Mesendoderm (in vitro differentiated cells): ENCODE measurements around the gene UBE2V1.

ENCODE experiments used
- DNase-seq: peaks from one replicate; pipeline ENCODE4 v3.0.0; 2013
- H2AK5ac ChIP-seq: 2 replicates; pipeline ENCODE4 v1.6.1; 2013; ENCODE audit warnings: low read length, inconsistent platforms
- H2BK120ac ChIP-seq: 2 replicates; pipeline ENCODE4 v1.6.1; 2013; ENCODE audit warnings: low read depth, mild to moderate bottlenecking, low read length, moderate library complexity, mixed read lengths
- H2BK15ac ChIP-seq: replicated peaks from 2 replicates; pipeline ENCODE4 v1.6.1; 2013; ENCODE audit warnings: low read depth, mild to moderate bottlenecking, moderate library complexity
- H2BK5ac ChIP-seq: 2 replicates; pipeline ENCODE4 v1.6.1; 2013; ENCODE audit warnings: low read length, inconsistent platforms
- H3K18ac ChIP-seq: 2 replicates; pipeline ENCODE4 v1.6.1; 2013; ENCODE audit warnings: mild to moderate bottlenecking, low read length, mixed read lengths
- H3K23ac ChIP-seq: one replicate; pipeline ENCODE4 v1.6.1; 2013; ENCODE audit warnings: low read length
- H3K27ac ChIP-seq: 2 replicates; pipeline ENCODE4 v1.5.1; 2013; ENCODE audit warnings: low read depth, mild to moderate bottlenecking, inconsistent platforms, low read length, moderate library complexity
- H3K27me3 ChIP-seq: 2 replicates; pipeline ENCODE4 v1.6.1; 2013; ENCODE audit warnings: low read length, control low read depth, mild to moderate bottlenecking, inconsistent platforms; ENCODE audit not compliant: insufficient read depth, poor library complexity
- H3K36me3 ChIP-seq: 2 replicates; pipeline ENCODE4 v1.6.1; 2013; ENCODE audit warnings: low read length, inconsistent platforms; ENCODE audit not compliant: control insufficient read depth, insufficient read depth
- H3K4ac ChIP-seq: one replicate; pipeline ENCODE4 v1.6.1; 2013; ENCODE audit warnings: low read depth, mild to moderate bottlenecking, low read length, moderate library complexity
- H3K4me1 ChIP-seq: 2 replicates; pipeline ENCODE4 v1.6.1; 2013; ENCODE audit warnings: low read depth, low read length, inconsistent platforms; ENCODE audit not compliant: control insufficient read depth
- H3K4me2 ChIP-seq: 2 replicates; pipeline ENCODE4 v1.6.1; 2013; ENCODE audit warnings: low read length
- H3K4me3 ChIP-seq: 2 replicates; pipeline ENCODE4 v1.5.1; 2013; ENCODE audit warnings: mild to moderate bottlenecking, low read length
- H3K56ac ChIP-seq: one replicate; pipeline ENCODE4 v1.6.1; 2013; ENCODE audit warnings: low read length
- H3K79me1 ChIP-seq: 2 replicates; pipeline ENCODE4 v1.6.1; 2013; ENCODE audit warnings: low read length, inconsistent platforms
- H3K79me2 ChIP-seq: 2 replicates; pipeline ENCODE4 v1.6.1; 2013; ENCODE audit warnings: mild to moderate bottlenecking, low read length; ENCODE audit not compliant: control insufficient read depth, insufficient read depth
- H3K9ac ChIP-seq: 2 replicates; pipeline ENCODE4 v1.6.1; 2013; ENCODE audit warnings: low read length, inconsistent platforms
- H4K5ac ChIP-seq: one replicate; pipeline ENCODE4 v1.6.1; 2013; ENCODE audit warnings: low read length
- H4K8ac ChIP-seq: one replicate; pipeline ENCODE4 v1.6.1; 2013; ENCODE audit warnings: low read depth, mild to moderate bottlenecking, control low read depth, low read length, moderate library complexity
- WGBS: extraction: QIAGEN DNeasy Blood & Tissue Kit; methylation state at CpG from one replicate; pipeline ENCODE4 v1.1.7; 2013; ENCODE audit warnings: low lambda C conversion rate, missing lambda C conversion rate; ENCODE audit not compliant: insufficient coverage; ENCODE audit errors: extremely low coverage; 5-methylcytosine and 5-hydroxymethylcytosine counted together

Gene UBE2V1

DNA sequence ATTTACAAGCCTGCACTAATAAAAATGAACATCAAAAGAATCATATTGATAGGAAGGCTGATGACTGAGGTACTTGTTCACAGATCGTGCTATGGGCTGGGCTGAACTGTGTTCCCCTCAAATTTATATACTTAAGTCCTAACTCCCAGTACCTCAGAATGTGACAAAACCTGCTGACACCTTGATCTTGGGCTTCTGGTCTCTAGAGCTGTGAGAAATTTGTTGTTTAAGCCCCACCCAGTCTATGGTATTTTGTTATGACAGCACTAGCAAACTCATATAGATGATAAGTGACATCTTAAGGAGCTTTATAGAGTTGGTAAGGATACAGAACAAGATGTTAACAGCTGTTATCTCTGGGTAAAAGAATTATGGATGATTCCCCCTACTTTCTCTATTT, 13.8 kb downstream of the UBE2V1 start:
- Histone ChIP-seq H3K27me3 (no peaks in the 10 kb centered on the region), H3K27ac (no peak overlapping the region), H3K9ac (no peak overlapping the region), H3K4ac (no peak overlapping the region), H3K79me2 (peaks cover 47% of the 10 kb centered on the region), H3K18ac (no peak overlapping the region), H3K4me2 (no peak overlapping the region), H3K4me1 (peaks cover 3% of the 10 kb centered on the region), H2BK5ac (no peak overlapping the region), H3K79me1 (peaks cover 18% of the 10 kb centered on the region), H2BK15ac (no peak overlapping the region), H4K5ac (no peak overlapping the region), H3K23ac (no peak overlapping the region), H3K56ac (no peak overlapping the region), H3K36me3 (no peaks in the 10 kb centered on the region), H4K8ac (no peak overlapping the region), H2BK120ac (no peak overlapping the region), H2AK5ac (no peak overlapping the region), H3K4me3 (no peak overlapping the region)
- no peak for DNase-seq
- no CpG with 5 or more reads among the region's 1 CpG for WGBS

DNA sequence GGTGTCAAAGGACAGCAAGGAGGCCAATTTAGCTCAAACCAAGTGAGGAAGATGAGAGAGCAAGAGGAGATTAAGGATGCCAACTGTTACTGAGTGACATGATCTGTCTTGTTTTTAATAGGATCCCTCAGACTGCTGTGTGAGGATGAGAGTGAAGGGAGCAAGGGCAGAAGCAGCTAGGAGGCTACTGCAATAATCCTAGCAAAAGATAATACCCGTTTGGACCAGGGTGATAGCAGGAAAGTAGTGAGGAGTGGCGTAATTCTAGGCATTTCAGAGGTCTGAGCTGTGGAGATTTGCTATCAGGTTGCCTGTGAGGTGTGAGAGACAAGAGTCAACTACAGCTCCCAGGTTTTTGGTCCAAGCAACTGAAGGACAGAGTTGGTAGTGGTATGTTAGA, 14.7 kb downstream of the UBE2V1 start:
- H3K9ac ChIP-seq = no peak overlapping the region
- peaks cover 3% of the 10 kb centered on the region for H3K4me1 ChIP-seq
- H2BK5ac ChIP-seq = no peak overlapping the region
- H3K23ac ChIP-seq = no peak overlapping the region
- no peaks in the 10 kb centered on the region for H3K36me3 ChIP-seq
- H3K79me1 ChIP-seq = peaks cover 18% of the 10 kb centered on the region
- no peak overlapping the region for H3K18ac ChIP-seq
- no peak overlapping the region for H2AK5ac ChIP-seq
- no peak overlapping the region for H3K4me3 ChIP-seq
- no peak overlapping the region for H2BK15ac ChIP-seq
- H4K5ac ChIP-seq = no peak overlapping the region
- no peak overlapping the region for H3K56ac ChIP-seq
- WGBS = no CpG with 5 or more reads among the region's 2 CpGs
- no peak overlapping the region for H3K4ac ChIP-seq
- H3K27me3 ChIP-seq = no peaks in the 10 kb centered on the region
- H3K79me2 ChIP-seq = peaks cover 45% of the 10 kb centered on the region
- no peak overlapping the region for H4K8ac ChIP-seq
- no peak overlapping the region for H3K27ac ChIP-seq
- DNase-seq = peak; percentile 58
- no peak overlapping the region for H2BK120ac ChIP-seq
- H3K4me2 ChIP-seq = no peak overlapping the region

DNA sequence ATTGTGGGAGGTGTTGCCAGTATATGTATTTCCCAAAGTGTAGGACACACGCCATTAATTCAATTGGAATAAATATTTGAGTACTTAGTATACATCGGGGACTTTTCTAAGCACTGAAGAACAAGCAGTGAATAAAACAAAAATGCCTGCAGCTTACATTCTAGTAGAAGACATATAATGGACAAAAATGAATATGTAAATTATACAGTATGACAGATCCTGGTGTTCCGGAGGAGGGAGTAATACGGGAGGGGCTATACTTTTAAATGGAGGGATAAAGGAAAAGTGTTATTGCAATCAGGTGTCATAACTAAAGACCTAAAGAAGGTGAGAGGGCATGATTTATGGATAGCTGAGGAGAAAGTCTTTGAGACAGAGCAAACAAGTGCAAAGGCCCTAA, 15.1 kb downstream of the UBE2V1 start:
- Histone ChIP-seq H3K27ac (no peak overlapping the region), H3K36me3 (no peaks in the 10 kb centered on the region), H2BK15ac (no peak overlapping the region), H2BK5ac (no peak overlapping the region), H3K4me2 (no peak overlapping the region), H3K18ac (no peak overlapping the region), H4K8ac (no peak overlapping the region), H2AK5ac (no peak overlapping the region), H3K23ac (no peak overlapping the region), H3K4ac (no peak overlapping the region), H3K27me3 (no peaks in the 10 kb centered on the region), H3K4me3 (no peak overlapping the region), H3K9ac (no peak overlapping the region), H3K79me2 (peaks cover 43% of the 10 kb centered on the region), H3K4me1 (peaks cover 3% of the 10 kb centered on the region), H2BK120ac (no peak overlapping the region), H3K79me1 (peaks cover 18% of the 10 kb centered on the region), H4K5ac (no peak overlapping the region), H3K56ac (no peak overlapping the region)
- no peak for DNase-seq
- no CpG with 5 or more reads among the region's 4 CpGs for WGBS

DNA sequence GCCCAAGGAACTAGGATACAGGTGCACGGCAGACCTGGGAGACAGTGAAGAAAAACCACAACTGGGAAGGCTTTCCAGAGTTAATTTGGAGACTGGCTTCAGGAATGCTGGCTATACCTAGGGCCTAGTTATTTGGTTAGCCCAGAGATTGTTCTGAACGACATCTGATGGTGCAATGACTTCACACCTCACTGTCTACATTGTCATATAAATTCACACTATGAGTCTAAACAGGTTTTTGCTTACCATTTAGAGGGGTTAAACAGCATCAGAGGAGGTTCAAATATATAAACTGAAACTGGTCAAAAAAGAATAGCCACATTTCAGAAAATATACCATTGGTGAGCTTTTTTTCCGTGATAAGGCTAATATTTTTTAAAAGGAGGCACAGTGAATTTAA, 16.7 kb downstream of the UBE2V1 start:
- H3K4me3 ChIP-seq = no peak overlapping the region
- H3K23ac ChIP-seq = no peak overlapping the region
- H3K9ac ChIP-seq = no peak overlapping the region
- no peak overlapping the region for H2BK5ac ChIP-seq
- no peak overlapping the region for H2AK5ac ChIP-seq
- no peak overlapping the region for H4K8ac ChIP-seq
- no peak overlapping the region for H3K4me2 ChIP-seq
- no peak overlapping the region for H3K4ac ChIP-seq
- no peak overlapping the region for H3K18ac ChIP-seq
- peaks cover 34% of the 10 kb centered on the region for H3K79me2 ChIP-seq
- no peaks in the 10 kb centered on the region for H3K36me3 ChIP-seq
- no CpG with 5 or more reads among the region's 3 CpGs for WGBS
- H2BK15ac ChIP-seq = no peak overlapping the region
- peaks cover 16% of the 10 kb centered on the region for H3K79me1 ChIP-seq
- H2BK120ac ChIP-seq = no peak overlapping the region
- no peaks in the 10 kb centered on the region for H3K27me3 ChIP-seq
- no peak overlapping the region for H4K5ac ChIP-seq
- no peak overlapping the region for H3K27ac ChIP-seq
- peaks cover 3% of the 10 kb centered on the region for H3K4me1 ChIP-seq
- no peak overlapping the region for H3K56ac ChIP-seq
- no peak for DNase-seq

DNA sequence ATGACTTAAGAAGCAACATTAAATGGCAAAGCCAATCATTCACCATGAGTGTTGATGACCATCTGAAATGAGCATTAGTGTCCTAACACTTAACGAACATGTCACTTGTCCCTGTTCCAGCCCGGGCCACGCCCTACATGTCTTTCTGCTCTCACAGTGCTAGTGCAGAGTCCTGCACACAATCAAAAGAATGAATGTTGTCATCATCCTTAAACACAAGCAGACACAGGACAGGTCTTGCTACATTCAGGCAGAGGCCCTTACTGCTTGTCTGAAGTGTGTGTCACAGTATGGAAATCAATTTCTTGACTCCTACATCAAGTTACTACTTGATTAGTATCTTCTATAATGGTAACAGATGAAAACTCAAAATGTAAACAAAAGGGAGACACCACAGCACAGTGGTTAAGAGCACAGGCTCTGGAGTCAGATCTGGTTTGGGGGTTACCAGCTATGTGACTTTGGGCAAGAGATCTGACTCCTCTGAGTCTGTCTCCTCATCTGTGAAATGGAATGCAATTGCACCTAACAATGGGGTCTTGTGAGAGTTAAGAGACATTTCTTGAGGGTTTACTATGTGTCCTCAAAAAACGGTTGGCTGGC, 17.4 kb downstream of the UBE2V1 start:
- H3K36me3 ChIP-seq = no peaks in the 10 kb centered on the region
- no peak for DNase-seq
- no CpG with 5 or more reads among the region's 4 CpGs for WGBS

DNA sequence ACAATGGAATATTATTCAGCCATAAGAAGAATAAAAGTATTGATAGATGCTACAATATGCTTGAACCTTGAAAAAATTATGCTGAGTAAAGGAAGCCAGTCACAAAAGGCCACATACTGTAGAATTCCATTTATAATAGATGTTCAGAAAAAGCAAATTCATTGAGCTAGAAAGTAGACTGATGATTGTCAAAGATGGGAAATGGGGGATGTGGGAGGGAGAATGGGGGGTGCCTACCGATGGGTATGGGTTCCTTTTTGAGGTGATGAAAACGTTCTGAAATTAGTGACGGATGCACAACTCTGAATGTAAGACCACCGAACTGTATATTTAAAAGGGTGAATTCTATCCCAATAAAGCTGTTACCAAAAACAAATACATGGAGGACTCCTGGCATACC, 18.4 kb downstream of the UBE2V1 start:
- H3K4ac ChIP-seq = no peak overlapping the region
- H3K27ac ChIP-seq = no peak overlapping the region
- no peaks in the 10 kb centered on the region for H3K27me3 ChIP-seq
- H3K4me3 ChIP-seq = no peak overlapping the region
- H3K9ac ChIP-seq = no peak overlapping the region
- peaks cover 20% of the 10 kb centered on the region for H3K79me1 ChIP-seq
- H4K5ac ChIP-seq = no peak overlapping the region
- WGBS = no CpG with 5 or more reads among the region's 4 CpGs
- DNase-seq = no peak
- H3K23ac ChIP-seq = no peak overlapping the region
- H2BK120ac ChIP-seq = no peak overlapping the region
- no peak overlapping the region for H2BK15ac ChIP-seq
- H3K79me2 ChIP-seq = peaks cover 29% of the 10 kb centered on the region
- no peak overlapping the region for H3K18ac ChIP-seq
- no peaks in the 10 kb centered on the region for H3K36me3 ChIP-seq
- no peak overlapping the region for H4K8ac ChIP-seq
- H2BK5ac ChIP-seq = no peak overlapping the region
- peaks cover 2% of the 10 kb centered on the region for H3K4me1 ChIP-seq
- H3K4me2 ChIP-seq = no peak overlapping the region
- no peak overlapping the region for H3K56ac ChIP-seq
- H2AK5ac ChIP-seq = no peak overlapping the region

More for the DNA sequence above, 17.4 kb downstream of the UBE2V1 start:
- Histone ChIP-seq H3K79me1 (peaks cover 17% of the 10 kb centered on the region), H3K4me1 (peaks cover 3% of the 10 kb centered on the region), H3K23ac (no peak overlapping the region), H3K4me2 (no peak overlapping the region), H3K4ac (no peak overlapping the region), H2AK5ac (no peak overlapping the region), H3K27me3 (no peaks in the 10 kb centered on the region), H3K79me2 (peaks cover 34% of the 10 kb centered on the region), H4K5ac (no peak overlapping the region), H3K9ac (no peak overlapping the region), H2BK15ac (no peak overlapping the region), H3K4me3 (no peak overlapping the region), H3K56ac (no peak overlapping the region), H3K27ac (no peak overlapping the region), H3K18ac (no peak overlapping the region), H2BK120ac (no peak overlapping the region), H2BK5ac (no peak overlapping the region), H4K8ac (no peak overlapping the region)
